Measurements from ENCODE around the gene C2CD5.

- TF ChIP-seq CTCF (IDR thresholded peaks at IDR 0.05) (no peak), POLR2AphosphoS5 (IDR thresholded peaks at IDR 0.05) (no peak), POLR2A (IDR thresholded peaks at IDR 0.05) (no peak)
Observed at GRCh38 chr12:22543246-22544037, 900 bp downstream of the C2CD5 start.
